NCI-H2196 (cell line): Measurements from ENCODE around the gene VRK2.
"Not testable (repeated sequence)": the region's sequence is repeated elsewhere in the genome, so short reads cannot be mapped to it uniquely, and the experiment has no call there.

ENCODE experiments used
- DNase-seq: peaks from one replicate; lab custom pipeline; 2025; ENCODE audit not compliant: unreplicated experiment; lab: John Stamatoyannopoulos, UW

VRK2 gene

GRCh38 chr2:58052978-58053377, 6.4 kb downstream of the VRK2 start:
- DNase-seq = no peak

GRCh38 chr2:58054264-58054663, 7.7 kb downstream of the VRK2 start:
- DNase-seq = no peak

- no peak for DNase-seq
These were observed 8.6 kb downstream of the VRK2 start for GRCh38 chr2:58055033-58055786.

- DNase-seq = no peak
These were observed 9.7 kb downstream of the VRK2 start for GRCh38 chr2:58056192-58056916.

GRCh38 chr2:58057707-58058530, 11.3 kb downstream of the VRK2 start:
- no peak for DNase-seq

- DNase-seq = no peak
These were observed 17.0 kb downstream of the VRK2 start for GRCh38 chr2:58063641-58064040.

- DNase-seq = no peak
These were observed 17.5 kb downstream of the VRK2 start for GRCh38 chr2:58064086-58064485.

- DNase-seq = no peak
These were observed 18.6 kb downstream of the VRK2 start for GRCh38 chr2:58065248-58065647.

GRCh38 chr2:58067001-58067400, 20.4 kb downstream of the VRK2 start:
- DNase-seq = no peak

- no peak for DNase-seq
These were observed 24.2 kb downstream of the VRK2 start for GRCh38 chr2:58070765-58071164.

- no peak for DNase-seq
These were observed 25.5 kb downstream of the VRK2 start for GRCh38 chr2:58072102-58072501.

GRCh38 chr2:58073008-58073407, 26.4 kb downstream of the VRK2 start:
- DNase-seq = no peak

GRCh38 chr2:58073751-58074150, 27.1 kb downstream of the VRK2 start:
- no peak for DNase-seq

- DNase-seq = no peak
These were observed 34.4 kb downstream of the VRK2 start for GRCh38 chr2:58081000-58081399.

- no peak for DNase-seq
These were observed 42.5 kb downstream of the VRK2 start for GRCh38 chr2:58089081-58089480.

- not testable (repeated sequence) for DNase-seq
These were observed 46.2 kb downstream of the VRK2 start for GRCh38 chr2:58092772-58093171.

GRCh38 chr2:58097025-58097424, 50.4 kb downstream of the VRK2 start:
- no peak for DNase-seq

GRCh38 chr2:58098254-58099095, 51.9 kb downstream of the VRK2 start:
- DNase-seq = no peak

GRCh38 chr2:58099096-58099769, 52.6 kb downstream of the VRK2 start:
- DNase-seq = no peak

- no peak for DNase-seq
These were observed 54.9 kb downstream of the VRK2 start for GRCh38 chr2:58101500-58101899.
